Skin epidermis (tissue), 12 donors: ENCODE data around the gene INTS7.
A peak's percentile ranks its signal among the peaks of the same experiment; 100 is the strongest.
"Not testable (repeated sequence)": the region's sequence is repeated elsewhere in the genome, so short reads cannot be mapped to it uniquely, and the experiment has no call there.

ENCODE experiments used
- H3K27ac ChIP-seq, 21 experiments: fragments of 200-600 bp; sonication (generic) in 11 of 21; one replicate each; pipeline ENCODE4 v1.5.0; 2020; ENCODE audit warnings: mild to moderate bottlenecking in 3 of 21, inconsistent platforms in 2 of 21, moderate library complexity in 2 of 21
- H3K4me3 ChIP-seq, 7 experiments: fragments of 200-600 bp; sonication (generic) in 2 of 7; one replicate each; pipeline ENCODE4 v1.5.0; 2020; ENCODE audit warnings: inconsistent platforms in 2 of 7, mild to moderate bottlenecking in 2 of 7, moderate library complexity in 1 of 7

The INTS7 gene

GRCh38 chr1:211939876-211940468 lies 95.4 kb downstream of the INTS7 start:
- H3K27ac ChIP-seq: no peak overlapping the region
- no peak overlapping the region for H3K4me3 ChIP-seq

- H3K4me3 ChIP-seq: peak overlapping the region in 1 of 7 experiments; percentile 11
- H3K27ac ChIP-seq: peak overlapping the region in 1 of 21 experiments; percentile 27
Measured at GRCh38 chr1:211938561-211938997, 96.8 kb downstream of the INTS7 start.

- H3K4me3 ChIP-seq, H3K27ac ChIP-seq: not testable (repeated sequence)
Measured at GRCh38 chr1:211937422-211937821, 97.9 kb downstream of the INTS7 start.

- H3K4me3 ChIP-seq: no peak overlapping the region
- H3K27ac ChIP-seq: no peak overlapping the region
Measured at GRCh38 chr1:211935448-211935970, 99.8 kb downstream of the INTS7 start.

GRCh38 chr1:211933946-211934714 lies 101.2 kb downstream of the INTS7 start:
- Histone ChIP-seq H3K4me3 (no peak overlapping the region), H3K27ac (no peak overlapping the region)

GRCh38 chr1:211932933-211933254 lies 102.5 kb downstream of the INTS7 start:
- H3K4me3 ChIP-seq: no peak overlapping the region
- no peak overlapping the region for H3K27ac ChIP-seq

GRCh38 chr1:211932231-211932932 lies 103.0 kb downstream of the INTS7 start:
- H3K4me3 ChIP-seq: no peak overlapping the region
- H3K27ac ChIP-seq: no peak overlapping the region

- H3K4me3 ChIP-seq: no peak overlapping the region
- H3K27ac ChIP-seq: peak overlapping the region in 6 of 21 experiments; percentile 35 to 63 (median 52)
Measured at GRCh38 chr1:211929683-211930082, 105.7 kb downstream of the INTS7 start.

GRCh38 chr1:211928993-211929637 lies 106.2 kb downstream of the INTS7 start:
- Histone ChIP-seq H3K4me3 (no peak overlapping the region), H3K27ac (peak overlapping the region in 13 of 21 experiments; percentile 8 to 63 (median 41))

GRCh38 chr1:211928290-211928801 lies 107.0 kb downstream of the INTS7 start:
- Histone ChIP-seq H3K4me3 (no peak overlapping the region), H3K27ac (peak overlapping the region in 9 of 21 experiments; percentile 8 to 61 (median 38))

GRCh38 chr1:211925016-211925415 lies 110.3 kb downstream of the INTS7 start:
- H3K27ac ChIP-seq: no peak overlapping the region
- H3K4me3 ChIP-seq: no peak overlapping the region

GRCh38 chr1:211924256-211924655 lies 111.1 kb downstream of the INTS7 start:
- Histone ChIP-seq H3K27ac (no peak overlapping the region), H3K4me3 (no peak overlapping the region)

- Histone ChIP-seq H3K4me3 (no peak overlapping the region), H3K27ac (no peak overlapping the region)
Measured at GRCh38 chr1:211923095-211923494, 112.3 kb downstream of the INTS7 start.

GRCh38 chr1:211921579-211922095 lies 113.7 kb downstream of the INTS7 start:
- Histone ChIP-seq H3K4me3 (no peak overlapping the region), H3K27ac (no peak overlapping the region)

- no peak overlapping the region for H3K4me3 ChIP-seq
- H3K27ac ChIP-seq: peak overlapping the region in 4 of 21 experiments; percentile 3 to 54 (median 43)
Measured at GRCh38 chr1:211920602-211921226, 114.6 kb downstream of the INTS7 start.

GRCh38 chr1:211920141-211920572 lies 115.2 kb downstream of the INTS7 start:
- H3K4me3 ChIP-seq: no peak overlapping the region
- H3K27ac ChIP-seq: peak overlapping the region in 4 of 21 experiments; percentile 1 to 40 (median 21)

GRCh38 chr1:211918843-211919414 lies 116.4 kb downstream of the INTS7 start:
- H3K27ac ChIP-seq: peak overlapping the region in 2 of 21 experiments; percentile 34 to 63
- no peak overlapping the region for H3K4me3 ChIP-seq

- not testable (repeated sequence) for H3K4me3 ChIP-seq, H3K27ac ChIP-seq
Measured at GRCh38 chr1:211916458-211916857, 118.9 kb downstream of the INTS7 start.

GRCh38 chr1:211915924-211916323 lies 119.4 kb downstream of the INTS7 start:
- no peak overlapping the region for H3K4me3 ChIP-seq
- H3K27ac ChIP-seq: no peak overlapping the region
